WTC11 (cell line): ENCODE measurements around the gene TNFAIP3. TPM values are rescaled to one million over a fixed set of nuclear protein-coding genes. Genes with fewer than 3 reads are reported as not detected.

ENCODE experiments used
- ATAC-seq: fragments of 200-7000 bp; cut with Tn5 transposase; 2 replicates; pipeline ENCODE4 v1.10.0; 2021; ENCODE audit warnings: mild to moderate bottlenecking, moderate library complexity
- CTCF ChIA-PET: fragments of 300-600 bp; sonication (Branson Sonifier 250); formaldehyde crosslinking; loops from one replicate; lab custom pipeline; 2021; ENCODE audit warnings: antibody characterized with exemption; lab: Charles Lee
- POLR2A ChIA-PET: fragments of 350-600 bp; sonication (Branson Sonifier 250); formaldehyde crosslinking; loops from one replicate; lab custom pipeline; 2021; ENCODE audit warnings: antibody characterized with exemption; lab: Charles Lee
- DNase-seq: peaks from one replicate; pipeline ENCODE4 v3.0.0; 2021; ENCODE audit warnings: low spot score
- H3K27ac Mint-ChIP-seq: 2 replicates; pipeline ENCODE4 v1.8.0; 2021; ENCODE audit warnings: mixed read lengths
- H3K27me3 Mint-ChIP-seq: 2 replicates; pipeline ENCODE4 v1.8.0; 2021; ENCODE audit warnings: low read depth, mild to moderate bottlenecking, moderate library complexity, mixed read lengths
- H3K36me3 Mint-ChIP-seq: 2 replicates; pipeline ENCODE4 v1.8.0; 2021; ENCODE audit warnings: mixed read lengths
- H3K4me1 Mint-ChIP-seq: 2 replicates; pipeline ENCODE4 v1.8.0; 2022; ENCODE audit warnings: mixed read lengths
- H3K4me3 Mint-ChIP-seq: 2 replicates; pipeline ENCODE4 v1.8.0; 2021; ENCODE audit warnings: mild to moderate bottlenecking, moderate library complexity, mixed read lengths
- H3K9me3 Mint-ChIP-seq: 2 replicates; pipeline ENCODE4 v1.8.0; 2021; ENCODE audit warnings: mixed read lengths
- ATF2 ChIP-seq: sonication (generic); formaldehyde crosslinking; IDR thresholded peaks from 2 replicates; pipeline ENCODE4 v1.8.1; 2022; ENCODE audit warnings: low read depth, missing genetic modification reagents, borderline replicate concordance
- CTCF ChIP-seq: fragments of 200-600 bp; IDR thresholded peaks from 2 replicates; pipeline ENCODE4 v1.8.0; 2022; ENCODE audit warnings: antibody characterized with exemption
- EMX1 ChIP-seq: fragments of 250-450 bp; sonication (Bioruptor Pico); IDR thresholded peaks from 2 replicates; pipeline ENCODE4 v1.8.0; 2021; ENCODE audit warnings: mild to moderate bottlenecking
- FOXP1 ChIP-seq: sonication (generic); formaldehyde crosslinking; IDR thresholded peaks from 2 replicates; pipeline ENCODE4 v1.8.0; 2022; ENCODE audit warnings: missing genetic modification reagents, mild to moderate bottlenecking, moderate library complexity, borderline replicate concordance
- HMGA2 ChIP-seq: fragments of 250-450 bp; sonication (Bioruptor Pico); IDR thresholded peaks from 2 replicates; pipeline ENCODE4 v1.4.0; 2021; ENCODE audit warnings: mild to moderate bottlenecking, moderate library complexity
- JAZF1 ChIP-seq: fragments of 250-450 bp; sonication (Bioruptor Pico); IDR thresholded peaks from 2 replicates; pipeline ENCODE4 v1.9.0; 2021; ENCODE audit warnings: moderate library complexity, mild to moderate bottlenecking, inconsistent platforms
- JUN ChIP-seq: sonication (generic); formaldehyde crosslinking; IDR thresholded peaks from 2 replicates; pipeline ENCODE4 v1.8.0; 2023; ENCODE audit warnings: mild to moderate bottlenecking, missing genetic modification reagents
- KAT7 ChIP-seq: sonication (generic); formaldehyde crosslinking; IDR thresholded peaks from 2 replicates; pipeline ENCODE4 v1.8.1; 2023; ENCODE audit warnings: missing genetic modification reagents, mild to moderate bottlenecking, borderline replicate concordance
- PRDM15 ChIP-seq: sonication (generic); formaldehyde crosslinking; IDR thresholded peaks from 2 replicates; pipeline ENCODE4 v1.8.0; 2022; ENCODE audit warnings: missing genetic modification reagents
- SMAD4 ChIP-seq: sonication (generic); formaldehyde crosslinking; IDR thresholded peaks from 2 replicates; pipeline ENCODE4 v1.8.0; 2022; ENCODE audit warnings: mild to moderate bottlenecking, missing genetic modification reagents
- SOX15 ChIP-seq: fragments of 250-450 bp; sonication (Bioruptor Pico); IDR thresholded peaks from 2 replicates; pipeline ENCODE4 v1.9.0; 2021; ENCODE audit warnings: mild to moderate bottlenecking
- TEAD4 ChIP-seq: sonication (generic); formaldehyde crosslinking; IDR thresholded peaks from 2 replicates; pipeline ENCODE4 v1.8.0; 2022; ENCODE audit warnings: mild to moderate bottlenecking, missing genetic modification reagents
- ZBTB21 ChIP-seq: sonication (generic); formaldehyde crosslinking; IDR thresholded peaks from 2 replicates; pipeline ENCODE4 v1.8.1; 2023; ENCODE audit warnings: mild to moderate bottlenecking, missing genetic modification reagents, borderline replicate concordance
- ZBTB43 ChIP-seq: sonication (generic); formaldehyde crosslinking; IDR thresholded peaks from 2 replicates; pipeline ENCODE4 v1.8.1; 2023; ENCODE audit warnings: mild to moderate bottlenecking, missing genetic modification reagents
- ZNF138 ChIP-seq: sonication (generic); formaldehyde crosslinking; conservative IDR thresholded peaks from 2 replicates; pipeline ENCODE4 v1.8.1; 2022; ENCODE audit warnings: mild to moderate bottlenecking, moderate library complexity, missing genetic modification reagents
- ZNF219 ChIP-seq: sonication (generic); formaldehyde crosslinking; IDR thresholded peaks from 2 replicates; pipeline ENCODE4 v1.8.0; 2023; ENCODE audit warnings: missing genetic modification reagents, mild to moderate bottlenecking, borderline replicate concordance
- ZNF317 ChIP-seq: sonication (generic); formaldehyde crosslinking; IDR thresholded peaks from 2 replicates; pipeline ENCODE4 v1.8.1; 2023; ENCODE audit warnings: low read depth, mild to moderate bottlenecking, moderate library complexity, missing genetic modification reagents, borderline replicate concordance
- ZNF416 ChIP-seq: fragments of 250-450 bp; sonication (Bioruptor Pico); IDR thresholded peaks from 2 replicates; pipeline ENCODE4 v1.9.0; 2021; ENCODE audit warnings: mild to moderate bottlenecking, inconsistent platforms
- ZNF425 ChIP-seq: fragments of 250-450 bp; sonication (Bioruptor Pico); conservative IDR thresholded peaks from 2 replicates; pipeline ENCODE4 v1.9.0; 2021; ENCODE audit warnings: mild to moderate bottlenecking
- total RNA-seq: library from RNA; stranded (reverse); gene quantifications from 3 replicates; pipeline ENCODE4 v1.2.3, GENCODE V29; 2021

TNFAIP3 gene
- total RNA-seq, 1 experiment from 2014 or later = 4.2 TPM

GRCh38 chr6:137850816-137851602 lies 16.1 kb upstream of the TNFAIP3 start (continued):
- TF ChIP-seq PRDM15 (CRISPR knock-in tag) (no peak), CTCF (no peak), SOX15 (CRISPR knock-in tag) (no peak), ATF2 (CRISPR knock-in tag) (no peak), FOXP1 (CRISPR knock-in tag) (no peak), JUN (CRISPR knock-in tag) (no peak), ZNF317 (no peak), KAT7 (no peak), SMAD4 (CRISPR knock-in tag) (no peak)

- Mint-ChIP-seq H3K36me3 (no peaks in the 10 kb centered on the region; the same call in 1 of the 2 replicates), H3K27ac (no peak overlapping the region), H3K4me3 (no peak overlapping the region), H3K27me3 (no peaks in the 10 kb centered on the region; the same call in 1 of the 2 replicates), H3K9me3 (peaks cover 9% of the 10 kb centered on the region), H3K4me1 (no peaks in the 10 kb centered on the region)
- TF ChIP-seq ZNF416 (CRISPR knock-in tag) = no peak
- TF ChIP-seq ZNF425 (CRISPR knock-in tag) = no peak
- TF ChIP-seq ZBTB43 = no peak
- TF ChIP-seq JAZF1 (CRISPR knock-in tag) = no peak
- TF ChIP-seq HMGA2 = no peak
- no peak for TF ChIP-seq ZBTB21 (CRISPR knock-in tag)
- no peak for TF ChIP-seq TEAD4 (CRISPR knock-in tag)
- TF ChIP-seq EMX1 (CRISPR knock-in tag) = no peak
- no peak for TF ChIP-seq ZNF219 (CRISPR knock-in tag)
- TF ChIP-seq ZNF138 (CRISPR knock-in tag) = no peak
- CTCF ChIA-PET = no interaction called here
- DNase-seq (no peak), ATAC-seq (no peak)
- POLR2A ChIA-PET = no interaction called here
Measured at GRCh38 chr6:137851669-137852068, 15.4 kb upstream of the TNFAIP3 start.
